NOMO-1 (cell line): ENCODE measurements around the gene EZR.
"Not testable (repeated sequence)": the region's sequence is repeated elsewhere in the genome, so short reads cannot be mapped to it uniquely, and the experiment has no call there.

ENCODE experiments used
- DNase-seq, 2 experiments: peaks; one replicate each; lab custom pipeline; 2025; ENCODE audit not compliant: unreplicated experiment in 2 of 2; lab: John Stamatoyannopoulos, UW

EZR gene

DNA sequence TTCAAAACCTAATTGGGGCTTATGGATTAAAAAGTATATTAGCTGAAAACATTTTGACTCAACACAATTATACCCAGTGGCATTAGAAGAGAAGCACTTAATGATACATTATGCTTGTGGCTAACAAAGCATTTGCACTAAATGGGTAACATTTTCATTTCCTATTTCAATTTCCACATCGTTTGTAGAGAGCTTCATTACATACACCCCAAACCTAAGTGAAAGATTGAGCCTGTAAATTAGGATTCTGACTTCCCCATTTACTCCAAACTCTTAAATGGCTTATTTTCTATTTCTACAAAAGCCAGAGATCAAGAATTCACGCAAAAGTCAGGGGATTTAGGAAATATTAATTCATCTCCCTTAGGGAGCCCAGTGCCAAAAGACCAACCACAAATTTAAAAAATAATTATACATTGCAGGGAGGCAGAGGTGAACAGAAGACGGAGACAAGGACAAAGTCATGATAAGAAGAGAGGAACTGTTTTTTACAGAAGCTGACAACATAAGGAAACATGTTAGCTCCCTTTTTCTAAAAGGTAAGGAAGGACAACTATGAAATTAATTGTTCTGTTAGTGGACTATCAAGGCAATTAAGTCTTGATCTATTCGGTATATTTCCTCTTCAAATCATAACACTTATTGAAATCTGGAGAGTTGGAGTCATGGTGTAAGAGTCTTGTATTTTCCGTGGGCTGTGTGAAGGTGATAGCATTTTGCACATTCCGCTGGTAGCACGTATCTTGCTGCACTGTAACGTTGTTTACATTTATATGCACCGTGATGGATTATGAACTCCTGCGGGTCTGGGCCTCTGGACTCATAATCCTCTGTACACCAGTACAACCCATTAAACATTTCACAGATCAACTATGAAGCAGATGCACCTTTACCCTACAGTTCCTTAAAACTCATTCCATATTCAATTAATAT is 24.8 kb upstream of the EZR start:
- DNase-seq = peak; percentile 20 to 81

DNA sequence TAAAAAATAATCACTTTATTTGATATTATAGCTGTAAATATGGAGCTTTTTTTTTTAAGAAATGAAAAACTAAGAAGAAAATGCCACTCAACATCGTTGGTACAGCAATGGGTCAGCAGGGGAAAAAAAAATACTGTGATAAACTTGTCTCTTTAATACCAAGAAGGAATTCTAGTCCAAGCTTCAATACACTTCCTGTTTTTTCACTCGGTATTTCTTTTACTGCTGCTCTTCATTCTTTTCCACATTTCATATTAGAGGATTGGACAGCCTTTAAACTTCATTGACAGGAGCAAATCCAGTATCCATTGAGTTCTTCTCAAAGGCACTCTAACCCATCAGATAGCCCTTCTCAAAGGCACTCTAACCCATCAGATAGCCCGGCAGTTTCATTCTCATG is 22.2 kb upstream of the EZR start:
- DNase-seq = no peak

DNA sequence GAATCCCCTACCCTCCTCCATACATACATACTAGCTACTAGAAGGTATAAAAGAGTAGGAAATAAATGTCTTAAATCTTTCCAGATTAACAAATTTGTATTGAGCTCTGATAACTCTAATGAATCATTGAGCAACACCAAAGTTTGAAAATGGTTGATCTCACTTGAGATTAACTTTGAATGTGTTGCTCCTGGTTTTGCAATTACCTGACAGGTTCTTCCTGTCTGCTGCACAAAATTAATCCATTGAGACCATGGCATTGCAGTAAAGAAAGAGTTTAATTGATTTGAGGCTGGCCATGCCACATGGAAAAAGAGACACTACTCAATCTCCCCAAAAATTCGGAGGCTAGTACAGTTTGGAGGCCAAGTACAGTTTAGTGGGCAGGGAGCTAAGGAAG is 21.3 kb upstream of the EZR start:
- DNase-seq = no peak

DNA sequence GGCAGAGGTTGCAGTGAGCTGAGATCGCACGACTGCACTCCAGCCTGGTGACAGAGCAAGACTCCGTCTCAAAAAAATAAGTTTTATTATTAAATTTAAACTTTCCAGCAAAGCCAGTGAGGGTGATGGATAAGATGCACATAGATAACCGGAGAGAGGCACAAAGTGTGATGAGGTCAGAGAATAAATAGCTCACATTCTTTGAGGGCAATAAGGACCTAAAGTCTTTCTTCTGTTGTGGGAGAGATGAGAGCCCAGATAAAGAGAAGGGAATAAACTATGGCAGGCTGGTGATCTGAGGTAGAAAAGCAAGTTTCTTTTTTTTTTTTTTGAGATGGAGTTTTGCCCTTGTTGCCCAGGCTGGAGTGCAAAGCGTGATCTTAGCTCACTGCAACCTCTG is 20.6 kb upstream of the EZR start:
- no peak for DNase-seq

DNA sequence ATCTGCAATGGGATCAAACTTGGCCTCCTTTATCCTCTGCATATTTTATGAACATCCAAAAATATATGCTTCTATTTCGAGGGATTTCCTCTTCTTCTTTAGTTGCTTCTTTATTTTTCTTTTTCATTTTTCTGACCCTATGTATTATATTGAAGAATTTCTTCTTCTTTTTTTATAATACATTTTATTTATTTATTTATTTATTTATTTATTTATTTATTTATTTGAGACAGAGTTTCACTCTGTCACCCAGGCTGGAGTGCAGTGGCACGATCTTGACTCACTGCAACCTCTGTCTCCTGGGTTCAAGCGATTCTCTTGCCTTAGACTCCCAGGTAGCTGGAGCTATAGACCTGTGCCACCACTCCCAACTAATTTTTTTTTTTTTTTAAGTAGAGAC is 19.6 kb upstream of the EZR start:
- not testable (repeated sequence) for DNase-seq

DNA sequence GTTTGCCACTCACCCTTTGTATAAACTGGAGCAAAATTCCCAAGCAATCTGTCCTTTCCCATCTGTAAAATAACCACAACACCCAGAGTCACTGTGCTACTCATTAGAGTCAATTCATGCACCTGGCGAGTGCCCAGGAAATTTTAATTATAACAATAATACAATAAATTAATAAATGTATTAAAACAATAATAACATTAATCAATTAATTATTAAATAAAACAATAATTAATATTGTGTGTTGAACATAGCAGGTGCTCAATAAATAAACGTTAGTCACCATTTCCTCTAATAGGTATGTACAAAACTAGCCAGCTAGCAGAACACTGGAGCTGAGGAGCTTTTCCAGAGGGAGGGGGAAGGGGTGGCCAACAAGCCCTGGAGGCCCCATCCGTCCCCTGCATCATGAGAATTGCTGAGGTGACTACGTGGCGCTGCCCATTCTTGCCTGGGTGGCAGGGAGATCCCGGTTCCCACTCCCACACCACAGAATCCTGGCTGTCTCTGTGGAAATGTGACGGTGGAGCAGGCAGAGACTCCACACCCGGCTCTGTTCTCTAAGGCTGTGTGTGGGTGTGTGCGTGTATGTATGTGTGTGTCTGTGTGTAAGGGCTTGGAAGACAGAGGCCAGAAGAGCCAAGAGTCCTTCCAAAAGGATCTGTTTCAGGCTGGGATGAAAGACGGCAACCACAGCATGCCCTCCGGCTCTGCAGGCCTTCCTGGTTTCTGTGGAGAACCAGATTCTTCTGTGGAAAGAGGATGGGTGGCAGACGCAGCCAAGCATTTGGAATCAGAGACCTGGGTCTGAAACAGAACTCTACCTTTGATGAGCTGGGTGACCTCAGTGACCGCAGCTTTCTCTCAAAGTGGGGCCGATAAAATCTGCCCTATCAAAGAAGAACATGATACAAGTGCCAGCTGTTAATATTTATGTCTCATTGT is 18.8 kb upstream of the EZR start:
- DNase-seq = no peak

DNA sequence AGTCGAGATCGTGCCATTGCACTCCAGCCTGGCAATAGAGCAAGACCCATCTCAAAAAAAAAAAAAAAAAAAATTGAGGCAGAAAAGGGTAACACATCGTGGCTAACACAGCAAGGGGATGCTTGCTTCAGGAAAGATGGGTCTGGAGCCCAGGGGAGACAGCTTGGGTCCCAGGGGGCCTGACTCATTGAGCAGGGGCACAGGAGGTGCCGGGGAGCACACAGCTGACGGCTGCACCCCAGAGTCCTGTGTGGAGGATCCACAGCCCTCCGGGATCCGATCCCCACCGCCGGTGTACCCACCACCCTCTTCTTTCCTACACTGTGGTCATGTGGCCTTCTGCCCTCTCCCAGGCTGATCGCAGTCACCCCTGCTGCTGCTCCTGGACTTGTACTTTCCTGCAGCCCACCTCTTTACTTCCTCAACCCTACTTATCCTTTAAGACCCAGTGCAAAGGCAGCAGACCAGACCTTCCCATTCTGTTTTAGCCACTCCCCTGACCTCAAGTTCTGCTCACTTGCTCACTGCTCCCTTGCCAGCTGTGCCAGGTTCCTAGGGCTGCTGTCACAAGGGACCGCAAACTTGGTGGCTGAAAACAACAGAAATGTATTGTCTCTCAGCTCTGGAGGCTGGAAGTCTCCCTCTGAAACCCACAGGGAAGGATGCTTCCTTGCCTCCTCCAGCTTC is 17.6 kb upstream of the EZR start:
- DNase-seq = no peak

DNA sequence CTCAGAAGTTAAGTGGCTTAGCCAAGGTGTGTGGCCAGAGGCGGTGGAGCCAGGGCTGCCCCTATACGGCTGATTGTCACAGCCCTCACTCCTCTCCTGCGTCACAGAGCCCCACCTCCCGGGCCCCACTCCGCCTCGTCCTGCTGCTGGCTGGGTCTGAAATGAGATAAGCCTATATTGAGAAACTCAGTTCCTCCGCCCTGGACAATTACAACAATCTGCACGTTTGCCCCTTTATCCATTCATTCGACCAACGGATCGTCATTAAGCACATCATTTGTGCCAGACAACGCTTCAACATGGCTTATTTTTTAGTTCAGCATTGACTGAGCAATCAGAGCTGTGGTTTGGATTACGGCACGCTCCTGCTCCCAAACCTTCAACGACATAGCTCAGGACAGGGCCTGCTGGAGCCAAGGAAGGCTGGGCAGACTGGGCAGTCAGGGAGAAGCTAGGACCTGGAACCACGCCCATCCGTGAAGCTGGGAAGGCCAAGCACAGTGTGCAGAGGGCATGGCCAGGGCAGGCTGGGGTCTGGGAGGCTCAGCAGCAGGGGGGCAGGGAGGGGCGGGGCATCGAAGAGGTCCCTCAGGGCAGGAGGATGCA is 16.6 kb upstream of the EZR start:
- DNase-seq = peak in 1 of 2 experiments; percentile 15

DNA sequence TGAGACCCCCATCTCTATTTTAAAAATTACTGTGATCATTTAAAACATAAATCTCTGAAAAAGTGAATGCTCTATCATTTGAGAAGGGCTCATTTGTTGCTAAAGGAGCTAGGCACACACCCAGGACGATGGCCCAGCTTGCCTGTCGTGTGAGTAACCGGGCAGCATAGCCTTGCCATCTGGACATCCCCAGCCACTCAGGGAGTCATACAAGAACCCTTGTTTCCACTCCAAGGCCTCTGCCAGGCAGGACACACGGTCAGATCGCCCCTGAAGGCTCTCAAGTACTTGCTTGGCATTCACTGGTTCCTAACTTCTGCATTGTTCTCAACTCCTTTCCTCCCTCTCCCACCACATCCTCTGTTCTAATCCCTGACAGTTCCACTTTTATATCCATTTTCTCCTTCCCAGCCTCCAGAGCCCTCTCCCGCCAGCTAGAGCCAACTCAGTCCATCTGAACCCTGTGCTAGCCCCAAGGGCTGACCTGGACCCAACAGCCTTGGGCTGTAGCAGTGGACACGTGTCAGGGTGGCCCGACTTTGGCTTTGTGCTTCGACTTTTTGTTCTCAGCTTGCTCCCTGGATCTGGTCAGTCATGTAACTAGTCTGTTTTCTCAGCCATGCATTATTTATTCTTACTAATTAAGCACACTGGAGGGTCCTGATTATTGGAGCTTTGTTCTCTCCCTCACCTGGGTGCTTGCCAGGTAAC is 15.7 kb upstream of the EZR start:
- no peak for DNase-seq

DNA sequence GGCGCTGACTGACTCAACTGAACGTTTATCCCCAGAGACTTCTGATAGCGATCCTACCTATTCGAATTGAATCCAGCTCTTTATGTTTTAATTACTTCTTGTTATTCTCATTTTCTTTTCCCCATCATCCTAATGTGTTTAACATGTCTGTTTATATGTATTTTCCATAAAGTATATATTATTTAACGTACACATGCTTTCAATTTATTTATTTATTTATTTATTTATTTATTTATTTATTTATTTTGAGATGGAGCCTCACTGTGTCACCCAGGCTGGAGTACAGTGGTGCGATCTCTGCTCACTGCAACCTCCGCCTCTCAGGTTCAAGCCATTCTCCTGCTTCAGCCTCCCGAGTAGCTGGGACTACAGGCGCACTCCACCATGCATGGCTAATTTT is 13.6 kb upstream of the EZR start:
- DNase-seq = not testable (repeated sequence)

DNA sequence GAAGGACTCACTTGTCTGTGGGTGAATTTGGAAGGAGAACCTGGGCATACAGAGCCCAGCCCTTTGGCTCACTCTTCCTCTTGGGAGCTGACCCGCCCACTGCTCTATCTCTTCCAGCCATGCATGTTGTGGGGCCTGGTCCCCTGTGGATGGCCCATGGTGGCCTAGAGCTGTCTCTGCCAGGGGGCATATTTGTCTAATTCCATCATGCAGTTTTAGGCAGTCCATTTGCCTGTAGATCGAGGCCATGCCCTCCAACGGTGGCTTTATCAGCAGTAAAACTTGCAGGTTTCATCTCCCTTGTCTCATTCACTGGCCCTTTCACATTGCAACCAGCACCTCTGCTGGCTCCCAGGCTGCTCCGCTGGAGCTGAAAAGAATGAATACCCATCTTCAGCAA is 12.9 kb upstream of the EZR start:
- no peak for DNase-seq

DNA sequence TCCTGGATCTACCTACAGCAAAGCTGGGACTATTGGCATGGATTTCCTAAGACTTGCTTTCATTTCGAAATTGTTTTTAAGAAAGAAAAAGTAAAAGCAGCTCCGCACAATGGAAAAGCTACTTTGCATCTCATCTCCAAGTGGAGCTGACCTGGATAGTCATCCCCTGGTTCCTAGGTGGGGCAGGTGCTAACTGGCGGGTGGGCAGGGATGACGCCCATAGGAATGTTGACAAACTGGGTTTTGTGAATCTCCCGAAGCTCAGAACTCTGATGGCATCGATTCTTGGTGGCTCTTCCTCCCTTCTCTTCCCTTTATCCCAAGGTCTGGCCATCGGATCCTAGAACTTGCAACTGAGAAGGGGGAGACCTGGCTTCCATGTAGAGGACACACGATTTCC is 12.4 kb upstream of the EZR start:
- no peak for DNase-seq

DNA sequence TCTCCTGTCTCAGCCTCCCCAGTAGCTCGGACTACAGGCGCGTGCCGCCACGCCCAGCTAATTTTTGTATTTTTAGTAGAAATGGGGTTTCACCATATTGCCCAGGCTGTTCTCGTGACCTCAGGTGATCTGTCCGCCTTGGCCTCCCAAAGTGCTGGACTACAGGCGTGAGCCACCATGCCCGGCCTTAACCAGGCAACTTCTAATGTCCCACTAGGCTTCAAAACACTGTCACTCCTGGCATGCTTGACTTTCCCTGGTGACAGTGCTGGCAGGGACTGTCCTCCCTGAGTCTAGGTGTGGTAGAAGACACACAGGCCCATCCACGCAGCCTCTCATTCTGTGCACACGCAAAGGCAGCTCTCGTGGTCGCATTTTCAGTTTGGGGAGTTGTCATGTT is 11.6 kb upstream of the EZR start:
- DNase-seq = no peak

DNA sequence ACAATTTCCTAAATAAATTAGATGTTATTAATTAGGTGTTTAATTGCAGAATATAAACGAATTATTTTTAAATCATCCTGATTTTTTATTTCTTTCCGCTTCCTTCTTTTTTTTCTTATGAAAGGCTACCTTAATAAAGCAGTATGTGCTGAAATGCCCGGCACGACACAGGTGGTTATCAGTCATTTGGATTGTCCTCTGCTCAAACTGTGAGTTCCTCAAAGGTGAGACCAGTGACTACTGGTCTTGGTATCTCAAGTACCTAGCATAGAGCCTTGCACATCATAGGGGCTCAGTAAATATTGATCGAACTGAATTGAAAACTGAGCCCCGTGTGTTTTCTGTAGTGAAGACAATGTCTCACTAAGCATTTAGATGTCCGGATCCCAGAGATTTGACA is 9.6 kb upstream of the EZR start:
- DNase-seq = no peak

DNA sequence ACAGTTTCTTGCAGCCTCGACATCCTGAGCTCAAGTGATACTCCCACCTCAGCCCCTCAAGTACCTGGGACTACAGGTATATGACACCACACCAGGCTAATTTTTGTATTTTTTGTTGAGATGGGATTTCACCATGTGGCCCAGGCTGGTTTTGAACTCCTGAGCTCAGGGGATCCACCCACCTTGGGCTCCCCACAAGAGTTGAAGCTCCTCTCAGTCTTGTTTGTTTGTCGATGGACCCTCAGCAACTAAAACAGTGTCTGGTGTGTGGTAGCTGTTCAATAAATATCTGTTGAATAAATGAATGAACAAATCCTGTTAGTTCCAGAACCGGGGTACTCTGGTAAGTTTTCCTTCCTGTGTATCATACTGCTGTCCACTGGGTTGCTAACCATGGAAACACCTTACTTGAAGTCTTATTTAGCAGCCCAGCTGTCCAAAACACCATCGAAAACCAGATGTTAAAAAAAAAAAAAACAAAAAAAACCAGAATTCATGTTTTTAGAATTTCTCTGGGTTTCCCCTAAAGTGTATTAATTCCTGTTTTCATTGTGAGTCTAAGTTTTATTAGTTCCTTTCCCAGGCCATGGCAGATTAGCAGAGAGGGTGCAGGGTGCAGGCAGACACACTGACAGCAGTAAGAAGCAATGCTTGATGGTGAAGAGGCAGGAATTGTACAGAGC is 7.8 kb upstream of the EZR start:
- no peak for DNase-seq

DNA sequence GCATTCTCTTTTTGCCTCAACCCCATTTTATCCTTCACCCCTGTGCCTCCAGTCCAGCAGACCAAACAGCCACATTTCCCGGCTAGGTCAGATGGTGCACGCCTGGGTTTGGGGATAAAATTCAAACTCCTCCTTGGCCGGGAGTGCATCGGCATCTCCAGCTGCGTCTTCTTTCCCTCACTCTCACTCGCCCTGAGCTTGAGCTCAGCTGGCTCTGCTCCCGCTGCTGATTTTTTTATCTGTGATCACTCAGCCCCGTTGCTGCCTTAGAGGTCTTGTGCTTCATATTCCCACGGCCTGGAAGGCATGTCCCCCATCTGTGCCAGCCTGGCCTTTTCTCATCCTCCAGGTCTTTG is 6.8 kb upstream of the EZR start:
- no peak for DNase-seq

DNA sequence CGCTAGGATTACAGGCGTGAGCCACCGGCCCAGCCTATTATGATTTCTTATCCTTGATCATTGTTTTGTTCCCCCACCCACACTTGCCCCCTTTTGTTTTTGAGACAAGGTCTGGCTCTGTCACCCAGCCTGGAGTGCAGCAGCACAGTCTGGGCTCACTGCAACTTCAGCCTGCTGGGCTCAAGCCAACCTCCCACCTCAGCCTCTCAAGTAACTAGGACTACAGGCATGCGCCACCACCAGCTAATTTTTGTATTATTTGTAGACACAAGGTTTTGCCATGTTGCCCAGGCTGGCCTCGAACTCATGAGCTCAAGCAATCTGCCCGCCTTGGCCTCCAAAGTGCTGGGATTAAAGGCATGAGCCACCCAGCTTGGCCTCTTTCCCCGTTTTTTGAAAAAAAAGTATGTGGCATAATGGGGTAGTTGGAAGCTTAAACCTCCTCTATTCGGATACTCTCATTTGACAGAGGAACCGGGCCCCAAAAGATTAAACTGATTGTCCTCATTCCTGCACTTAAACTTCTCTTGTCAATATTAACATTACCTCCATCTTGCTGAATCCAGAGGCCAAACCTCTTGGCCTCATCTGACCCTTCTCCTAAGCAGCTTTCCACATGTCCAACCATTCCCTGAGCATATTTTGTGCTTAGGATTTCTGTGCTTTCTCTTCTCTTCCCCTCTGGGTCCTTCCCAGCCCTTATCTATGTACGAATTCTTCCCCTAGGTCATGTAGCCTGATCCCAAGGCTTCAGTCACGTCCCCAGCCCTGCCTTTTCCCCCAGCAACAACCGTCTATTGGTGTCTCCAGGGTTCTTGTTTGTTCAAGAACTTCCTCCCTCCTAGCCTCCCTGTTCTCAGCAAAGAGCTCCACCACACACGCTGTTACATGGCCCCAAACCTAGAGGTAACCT is 6.1 kb upstream of the EZR start:
- no peak for DNase-seq

DNA sequence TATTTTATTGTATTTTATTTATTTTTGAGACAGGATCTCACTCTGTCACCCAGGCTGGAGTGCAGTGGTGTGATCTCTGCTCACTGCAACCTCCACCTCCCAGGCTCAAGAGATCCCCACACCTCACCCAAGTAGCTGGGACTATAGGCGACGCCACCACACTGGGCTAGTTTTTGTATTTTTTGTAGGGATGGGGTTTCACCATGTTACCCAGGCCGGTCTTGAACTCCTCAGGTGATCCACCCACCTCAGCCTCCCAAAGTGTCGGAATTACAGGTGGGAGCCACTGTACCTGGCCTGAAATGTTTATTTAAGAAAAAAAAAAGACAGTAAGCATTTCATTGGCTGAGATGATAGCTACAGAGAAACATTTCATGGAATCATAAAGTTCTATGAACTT is 4.4 kb upstream of the EZR start:
- DNase-seq = not testable (repeated sequence)
